Endodermal cell (in vitro differentiated cells): ENCODE measurements around the gene KCNIP4. TPM values are rescaled to one million over a fixed set of nuclear protein-coding genes. Genes with fewer than 3 reads are reported as not detected.

ENCODE experiments used
- DNase-seq: peaks from one replicate; pipeline ENCODE4 v3.0.0-alpha.2; 2017
- H3K27ac ChIP-seq: 2 replicates; pipeline ENCODE4 v1.5.1; 2013; ENCODE audit warnings: mild to moderate bottlenecking, low read depth, low read length, moderate library complexity
- H3K27me3 ChIP-seq: 2 replicates; pipeline ENCODE4 v1.6.1; 2013; ENCODE audit warnings: mild to moderate bottlenecking, low read length, moderate library complexity; ENCODE audit not compliant: insufficient read depth, control insufficient read depth, poor library complexity, severe bottlenecking
- H3K36me3 ChIP-seq: 2 replicates; pipeline ENCODE4 v1.7.0; 2013; ENCODE audit warnings: mild to moderate bottlenecking, low read length, moderate library complexity; ENCODE audit not compliant: control insufficient read depth, insufficient read depth
- H3K4me1 ChIP-seq: one replicate; pipeline ENCODE4 v1.7.0; 2013; ENCODE audit warnings: low read length; ENCODE audit not compliant: control insufficient read depth, insufficient read depth
- H3K4me3 ChIP-seq: 2 replicates; pipeline ENCODE4 v1.5.1; 2013; ENCODE audit warnings: mild to moderate bottlenecking, low read length, moderate library complexity
- H3K9ac ChIP-seq: 2 replicates; pipeline ENCODE4 v1.6.1; 2013; ENCODE audit warnings: mild to moderate bottlenecking, low read length, moderate library complexity; ENCODE audit not compliant: poor library complexity, severe bottlenecking; ENCODE audit errors: extremely low read depth
- H3K9me3 ChIP-seq: 2 replicates; pipeline ENCODE4 v1.6.1; 2013; ENCODE audit warnings: mild to moderate bottlenecking, low read length, moderate library complexity; ENCODE audit not compliant: control insufficient read depth
- H3K27ac Mint-ChIP-seq: 2 replicates; pipeline ENCODE4 v1.8.0; 2020; ENCODE audit warnings: mixed read lengths
- H3K27me3 Mint-ChIP-seq: 2 replicates; pipeline ENCODE4 v1.8.0; 2021; ENCODE audit warnings: mild to moderate bottlenecking, mixed read lengths; ENCODE audit not compliant: insufficient read depth
- H3K36me3 Mint-ChIP-seq: 2 replicates; pipeline ENCODE4 v1.8.0; 2020; ENCODE audit warnings: low read depth, mixed read lengths
- H3K4me1 Mint-ChIP-seq: 2 replicates; pipeline ENCODE4 v1.8.0; 2020; ENCODE audit warnings: mixed read lengths
- H3K4me3 Mint-ChIP-seq: 2 replicates; pipeline ENCODE4 v1.8.0; 2020; ENCODE audit warnings: mild to moderate bottlenecking, moderate library complexity, mixed read lengths
- H3K9me3 Mint-ChIP-seq: 2 replicates; pipeline ENCODE4 v1.8.0; 2020; ENCODE audit warnings: mild to moderate bottlenecking, mixed read lengths
- CTCF ChIP-seq: fragments of 200-600 bp; sonication (generic); conservative IDR thresholded peaks from 2 replicates; pipeline ENCODE4 v1.5.0; 2021; ENCODE audit warnings: antibody characterized with exemption, mild to moderate bottlenecking
- WGBS, 2 experiments: methylation state at CpG; one replicate each; pipeline versions ENCODE4 v1.1.5 to v1.1.7; 2013; ENCODE audit warnings: missing lambda C conversion rate in 2 of 2, mixed read lengths in 1 of 2; ENCODE audit not compliant: insufficient coverage in 1 of 2, insufficient read length in 1 of 2; 5-methylcytosine and 5-hydroxymethylcytosine counted together
- total RNA-seq, 2 donors: library from RNA; stranded (reverse); fragmentation: NEBNext Ultra II Directional in 1 of 2; extraction: Animal tissue kit (Norgen Biotek cat#: 25700) in 1 of 2; gene quantifications; 2 replicates in 1 of 2; 3 replicates in 1 of 2; pipeline ENCODE4 v1.2.1, GENCODE V29; 2021

KCNIP4 gene
- total RNA-seq, 2 donors from 2014 or later: not detected

DNA sequence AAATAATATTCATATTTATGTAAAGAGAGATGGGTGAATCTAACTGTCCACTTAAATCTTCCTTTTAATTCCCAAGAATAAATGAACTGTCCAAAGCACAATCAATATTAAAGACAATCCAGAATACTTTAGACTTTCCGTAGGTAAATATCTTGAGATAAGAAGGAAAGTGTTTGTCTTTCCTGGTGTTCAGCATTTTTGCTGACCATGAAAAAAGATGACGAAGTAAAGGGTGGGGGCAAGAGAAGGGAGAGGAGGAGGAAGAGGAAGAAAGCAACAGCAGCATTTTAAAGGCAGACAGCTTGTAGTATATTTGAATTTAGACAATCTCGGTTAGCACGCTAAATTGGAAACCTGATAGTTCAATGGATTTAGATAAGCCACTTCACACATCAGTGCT lies 498.2 kb downstream of the KCNIP4 start:
- Mint-ChIP-seq H3K36me3 (no peaks in the 10 kb centered on the region), H3K27me3 (peaks cover 6% of the 10 kb centered on the region), H3K4me3 (no peak overlapping the region), H3K4me1 (peaks cover 16% of the 10 kb centered on the region), H3K9me3 (peaks cover 4% of the 10 kb centered on the region), H3K27ac (no peak overlapping the region)
- 76 to 82% methylated on average over 3 to 4 of the region's 4 CpGs for WGBS, 2 experiments
- H3K4me1 ChIP-seq: peaks cover 5% of the 10 kb centered on the region
- no peaks in the 10 kb centered on the region for H3K36me3 ChIP-seq
- H3K27me3 ChIP-seq: no peaks in the 10 kb centered on the region
- no peak for DNase-seq
- no peak for TF ChIP-seq CTCF
- H3K9me3 ChIP-seq: no peaks in the 10 kb centered on the region
- no peak overlapping the region for H3K9ac ChIP-seq
- H3K27ac ChIP-seq: no peak overlapping the region
- H3K4me3 ChIP-seq: no peak overlapping the region

GRCh38 chr4:21447301-21448054 lies 501.1 kb downstream of the KCNIP4 start:
- H3K9me3 ChIP-seq: no peaks in the 10 kb centered on the region
- Mint-ChIP-seq H3K4me1 (peaks cover 13% of the 10 kb centered on the region), H3K9me3 (peaks cover 6% of the 10 kb centered on the region), H3K27me3 (no peaks in the 10 kb centered on the region), H3K27ac (no peak overlapping the region), H3K36me3 (no peaks in the 10 kb centered on the region), H3K4me3 (no peak overlapping the region)
- TF ChIP-seq CTCF: peak; percentile 62
- no peak overlapping the region for H3K9ac ChIP-seq
- H3K36me3 ChIP-seq: no peaks in the 10 kb centered on the region
- H3K27ac ChIP-seq: no peak overlapping the region
- no peaks in the 10 kb centered on the region for H3K27me3 ChIP-seq
- no peak for DNase-seq
- peaks cover 5% of the 10 kb centered on the region for H3K4me1 ChIP-seq
- H3K4me3 ChIP-seq: no peak overlapping the region

DNA sequence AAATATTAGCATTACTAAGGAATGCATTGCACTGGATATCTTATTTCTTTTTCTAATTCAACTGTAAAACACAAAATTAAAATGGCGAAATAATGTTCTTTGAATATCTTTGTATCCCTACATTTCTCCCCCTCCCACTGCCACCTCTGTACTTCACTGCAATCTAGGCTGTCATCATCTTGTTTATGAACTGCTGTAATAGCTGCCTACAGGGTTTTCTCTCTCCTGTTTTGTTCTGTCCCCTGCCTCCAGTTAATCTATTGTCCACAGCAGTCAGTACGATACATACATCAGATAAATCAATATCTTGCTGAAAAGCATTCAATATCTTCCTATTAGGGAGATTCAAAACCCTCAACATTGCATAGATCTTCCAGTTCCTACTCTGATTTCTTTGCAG lies 528.4 kb downstream of the KCNIP4 start:
- Histone ChIP-seq H3K27me3 (peaks cover 4% of the 10 kb centered on the region), H3K36me3 (no peaks in the 10 kb centered on the region), H3K4me1 (no peaks in the 10 kb centered on the region), H3K27ac (no peak overlapping the region), H3K9me3 (no peaks in the 10 kb centered on the region), H3K9ac (no peak overlapping the region), H3K4me3 (no peak overlapping the region)
- WGBS, 2 experiments: 88 to 96% methylated on average over 2 of the region's 2 CpGs
- Mint-ChIP-seq H3K9me3 (no peaks in the 10 kb centered on the region), H3K4me1 (no peaks in the 10 kb centered on the region), H3K4me3 (no peak overlapping the region), H3K27me3 (no peaks in the 10 kb centered on the region), H3K27ac (no peak overlapping the region), H3K36me3 (no peaks in the 10 kb centered on the region)
- TF ChIP-seq CTCF: no peak
- DNase-seq: no peak
